Mucosa of stomach (tissue), 1 donor: Measurements from ENCODE around the gene SMIM7.
"Not testable (repeated sequence)": the region's sequence is repeated elsewhere in the genome, so short reads cannot be mapped to it uniquely, and the experiment has no call there.

Experiments
- H3K27me3 ChIP-seq: one replicate; pipeline ENCODE4 v1.7.0; 2013; ENCODE audit warnings: mild to moderate bottlenecking, low read length; ENCODE audit not compliant: control insufficient read depth, insufficient read depth
- H3K36me3 ChIP-seq: one replicate; pipeline ENCODE4 v1.7.0; 2013; ENCODE audit warnings: low read length; ENCODE audit not compliant: control insufficient read depth, insufficient read depth
- H3K4me1 ChIP-seq: one replicate; pipeline ENCODE4 v1.7.0; 2013; ENCODE audit warnings: mild to moderate bottlenecking, low read length; ENCODE audit not compliant: control insufficient read depth, insufficient read depth
- H3K4me3 ChIP-seq: one replicate; pipeline ENCODE4 v1.7.0; 2013; ENCODE audit warnings: low read length
- H3K9ac ChIP-seq: one replicate; pipeline ENCODE4 v1.7.0; 2013; ENCODE audit warnings: mild to moderate bottlenecking, low read length, moderate library complexity
- H3K9me3 ChIP-seq: one replicate; pipeline ENCODE4 v1.7.0; 2013; ENCODE audit warnings: mild to moderate bottlenecking, low read length, moderate library complexity; ENCODE audit not compliant: control insufficient read depth
- donor health status: Pancreatic carcinoma.

SMIM7 gene

DNA sequence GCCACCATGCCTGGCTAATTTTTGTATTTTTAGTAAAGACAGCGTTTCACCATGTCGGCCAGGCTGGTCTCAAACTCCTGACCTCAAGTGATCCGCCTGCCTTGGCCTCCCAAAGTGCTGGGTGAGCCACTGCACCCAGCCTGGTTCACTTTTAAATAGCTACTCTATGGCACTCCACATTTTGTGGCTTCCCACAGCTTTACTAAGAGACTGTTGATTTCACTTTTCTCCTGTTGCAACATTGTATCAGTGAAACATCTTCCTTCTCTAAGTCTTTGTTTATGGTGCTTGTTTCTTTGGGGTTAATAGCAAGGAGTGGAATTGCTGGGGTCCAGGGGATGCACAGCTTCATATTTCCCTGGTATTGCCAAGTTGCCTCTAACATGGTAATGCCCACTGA is 13.3 kb upstream of the SMIM7 start:
- no peaks in the 10 kb centered on the region for H3K36me3 ChIP-seq
- no peak overlapping the region for H3K9ac ChIP-seq
- H3K27me3 ChIP-seq: no peaks in the 10 kb centered on the region
- no peaks in the 10 kb centered on the region for H3K4me1 ChIP-seq
- no peak overlapping the region for H3K4me3 ChIP-seq
- no peaks in the 10 kb centered on the region for H3K9me3 ChIP-seq

- no peak overlapping the region for H3K9ac ChIP-seq
- no peaks in the 10 kb centered on the region for H3K27me3 ChIP-seq
- H3K4me3 ChIP-seq: no peak overlapping the region
- no peaks in the 10 kb centered on the region for H3K9me3 ChIP-seq
- H3K4me1 ChIP-seq: no peaks in the 10 kb centered on the region
- H3K36me3 ChIP-seq: no peaks in the 10 kb centered on the region
Measured at GRCh38 chr19:16671652-16672274, 11.8 kb upstream of the SMIM7 start.

GRCh38 chr19:16670291-16670690 is 10.3 kb upstream of the SMIM7 start:
- no peaks in the 10 kb centered on the region for H3K36me3 ChIP-seq
- no peaks in the 10 kb centered on the region for H3K9me3 ChIP-seq
- H3K4me1 ChIP-seq: no peaks in the 10 kb centered on the region
- H3K27me3 ChIP-seq: no peaks in the 10 kb centered on the region
- no peak overlapping the region for H3K9ac ChIP-seq
- H3K4me3 ChIP-seq: no peak overlapping the region

GRCh38 chr19:16668702-16669101 is 8.8 kb upstream of the SMIM7 start:
- H3K36me3 ChIP-seq, H3K27me3 ChIP-seq, H3K9ac ChIP-seq, H3K4me1 ChIP-seq, H3K9me3 ChIP-seq, H3K4me3 ChIP-seq: not testable (repeated sequence)

DNA sequence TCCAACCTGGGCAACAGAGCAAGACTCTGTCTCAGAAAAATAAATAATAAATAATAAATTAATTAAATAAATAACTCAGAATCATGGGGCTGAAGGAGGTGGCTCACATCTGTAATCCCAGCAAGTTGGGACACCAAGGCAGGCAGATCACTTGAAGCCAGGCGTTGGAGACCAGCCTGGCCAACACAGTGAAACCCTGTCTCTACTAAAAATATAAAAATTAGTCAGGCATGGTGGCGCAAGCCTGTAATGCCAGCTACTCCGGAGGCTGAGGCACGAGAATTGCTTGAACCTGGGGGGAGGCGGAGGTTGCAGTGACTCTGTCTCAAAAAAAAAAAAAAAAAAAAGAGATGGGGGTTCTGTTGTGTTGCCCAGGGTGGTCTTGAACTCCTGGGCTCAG is 8.2 kb upstream of the SMIM7 start:
- Histone ChIP-seq H3K4me3 (no peak overlapping the region), H3K27me3 (no peaks in the 10 kb centered on the region), H3K9me3 (no peaks in the 10 kb centered on the region), H3K36me3 (no peaks in the 10 kb centered on the region), H3K9ac (no peak overlapping the region), H3K4me1 (peaks cover 10% of the 10 kb centered on the region)

GRCh38 chr19:16661480-16662034 is 1.6 kb upstream of the SMIM7 start:
- Histone ChIP-seq H3K4me3 (peak overlapping the region; percentile 36), H3K4me1 (peaks cover 25% of the 10 kb centered on the region), H3K9me3 (no peaks in the 10 kb centered on the region), H3K27me3 (no peaks in the 10 kb centered on the region), H3K9ac (peak overlapping the region; percentile 75), H3K36me3 (no peaks in the 10 kb centered on the region)

DNA sequence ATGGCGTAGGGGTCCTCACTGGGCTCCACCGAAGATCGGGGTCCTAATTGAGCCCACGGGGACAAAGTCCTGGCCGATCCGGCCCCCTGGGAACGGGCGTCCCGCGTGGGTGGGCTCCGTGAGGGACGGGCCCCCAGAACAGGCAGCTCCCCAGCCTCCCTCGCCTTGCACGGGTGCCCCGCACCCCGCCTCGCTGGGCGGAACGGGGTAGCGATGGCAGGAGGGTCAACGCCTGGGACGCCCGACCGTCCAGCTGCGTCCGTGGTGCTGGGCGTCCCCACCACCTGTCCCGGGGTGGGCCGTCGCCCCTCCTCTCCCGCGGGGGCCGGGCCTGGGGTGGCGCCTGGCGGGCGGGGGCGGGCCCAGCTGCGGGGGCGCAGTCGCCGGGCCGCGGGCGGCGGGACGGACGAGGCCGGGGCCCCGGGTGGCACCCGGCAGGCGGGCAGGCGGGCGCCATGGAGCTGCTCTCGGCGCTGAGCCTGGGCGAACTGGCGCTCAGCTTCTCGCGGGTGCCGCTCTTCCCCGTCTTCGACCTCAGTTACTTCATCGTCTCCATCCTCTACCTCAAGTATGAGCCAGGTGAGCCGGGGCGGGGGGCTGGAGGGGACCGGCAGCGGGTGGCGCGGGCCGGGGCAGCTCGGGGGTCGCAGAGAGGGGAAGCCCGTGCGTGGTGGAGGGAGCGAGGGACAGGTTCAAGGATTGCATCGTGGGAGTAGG is 977 bp upstream of the SMIM7 start, which contains the start of gene TMEM38A:
Gene TMEM38A, plus strand, starts transcription at position 377 of the 717 bp plus-strand sequence. Its CDS starts 79 bp downstream, at position 456.
- Histone ChIP-seq H3K9me3 (no peaks in the 10 kb centered on the region), H3K4me3 (peak within 1 kb of the TSS; percentile 68), H3K9ac (peak within 1 kb of the TSS; percentile 77), H3K36me3 (no peaks in the 10 kb centered on the region), H3K27me3 (no peaks in the 10 kb centered on the region), H3K4me1 (peaks cover 25% of the 10 kb centered on the region)

DNA sequence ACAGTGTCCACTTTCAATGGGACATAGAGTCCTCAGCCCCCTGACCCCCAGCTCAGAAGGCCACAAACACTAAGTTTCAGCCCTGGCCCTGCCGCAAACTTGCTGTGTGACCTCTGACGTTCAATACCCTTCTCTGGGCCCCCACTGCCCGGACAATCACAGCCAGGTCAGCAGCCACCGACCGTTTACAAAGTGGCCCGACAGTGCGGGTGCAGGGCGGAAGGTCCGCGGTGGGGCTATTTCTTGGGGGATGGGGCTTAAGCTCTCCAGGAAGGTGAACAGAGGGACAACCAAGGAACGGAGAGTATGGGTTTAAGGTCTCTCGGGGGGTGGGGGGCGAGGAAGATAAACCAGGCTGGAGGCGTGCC is 496 bp downstream of the SMIM7 start:
- Histone ChIP-seq H3K36me3 (no peaks in the 10 kb centered on the region), H3K9me3 (no peaks in the 10 kb centered on the region), H3K9ac (peak overlapping the region; percentile 71), H3K27me3 (no peaks in the 10 kb centered on the region), H3K4me3 (peak overlapping the region; percentile 68), H3K4me1 (peaks cover 23% of the 10 kb centered on the region)

- Histone ChIP-seq H3K9ac (no peak overlapping the region), H3K4me3 (no peak overlapping the region), H3K27me3 (no peaks in the 10 kb centered on the region), H3K4me1 (peaks cover 12% of the 10 kb centered on the region), H3K36me3 (peaks cover 4% of the 10 kb centered on the region), H3K9me3 (no peaks in the 10 kb centered on the region)
Measured at GRCh38 chr19:16657384-16657783, 2.6 kb downstream of the SMIM7 start.

- no peak overlapping the region for H3K9ac ChIP-seq
- H3K4me1 ChIP-seq: peaks cover 12% of the 10 kb centered on the region
- H3K4me3 ChIP-seq: no peak overlapping the region
- peaks cover 5% of the 10 kb centered on the region for H3K36me3 ChIP-seq
- H3K9me3 ChIP-seq: no peaks in the 10 kb centered on the region
- H3K27me3 ChIP-seq: no peaks in the 10 kb centered on the region
Measured at GRCh38 chr19:16655727-16656126, 4.2 kb downstream of the SMIM7 start.

DNA sequence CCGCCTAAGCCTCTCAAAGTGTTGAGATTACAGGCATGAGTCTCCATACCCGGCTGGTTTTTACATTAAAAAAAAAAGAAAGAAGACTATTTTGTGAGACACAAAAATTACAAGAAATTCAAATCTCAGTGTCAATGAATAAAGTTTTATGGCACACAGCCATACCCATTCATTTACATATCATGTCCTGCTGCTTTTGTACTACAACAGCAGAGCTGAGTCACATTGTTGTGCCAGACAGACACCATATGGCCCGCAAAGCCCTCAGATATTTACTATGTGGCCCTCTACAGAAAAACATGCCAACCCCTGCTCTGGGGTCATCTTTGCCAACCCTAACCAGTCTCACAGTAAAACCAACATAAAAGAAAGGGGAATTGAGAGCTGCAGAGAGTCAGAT is 5.3 kb downstream of the SMIM7 start:
- Histone ChIP-seq H3K9me3 (no peaks in the 10 kb centered on the region), H3K4me1 (peaks cover 12% of the 10 kb centered on the region), H3K9ac (no peak overlapping the region), H3K36me3 (peaks cover 5% of the 10 kb centered on the region), H3K27me3 (no peaks in the 10 kb centered on the region), H3K4me3 (no peak overlapping the region)

DNA sequence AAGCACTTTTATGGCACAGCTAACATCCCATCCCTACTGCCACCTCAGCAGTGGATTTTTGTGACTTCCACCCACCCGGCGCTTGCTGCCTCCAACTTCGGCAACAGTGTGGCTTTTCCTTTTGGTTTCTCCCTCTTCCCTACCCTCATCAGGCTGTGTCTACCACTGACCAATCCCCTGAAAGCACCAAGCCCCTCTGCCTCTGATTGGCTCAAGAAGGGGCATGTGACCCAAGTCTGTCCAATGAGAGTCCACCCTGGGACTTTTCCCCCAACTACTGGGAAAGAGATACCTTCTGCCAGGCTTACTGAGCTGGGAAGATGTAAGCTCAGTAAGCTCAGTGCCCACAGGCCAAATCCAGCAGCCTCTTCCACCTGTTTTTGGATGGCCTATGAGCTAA is 5.8 kb downstream of the SMIM7 start:
- Histone ChIP-seq H3K4me1 (peaks cover 7% of the 10 kb centered on the region), H3K27me3 (no peaks in the 10 kb centered on the region), H3K36me3 (peaks cover 5% of the 10 kb centered on the region), H3K9ac (no peak overlapping the region), H3K9me3 (no peaks in the 10 kb centered on the region), H3K4me3 (no peak overlapping the region)
